Measurements from ENCODE around the gene MRM1. TPM values are rescaled to one million over a fixed set of nuclear protein-coding genes. Genes with fewer than 3 reads are reported as not detected.

MRM1 gene
- total and polyA plus RNA-seq, 9 of the 15 experiments (the other 6 are each of a cell fraction or from before 2014, with no cell fraction given), result 0.61 to 28.4 (median 21.5) TPM

DNA sequence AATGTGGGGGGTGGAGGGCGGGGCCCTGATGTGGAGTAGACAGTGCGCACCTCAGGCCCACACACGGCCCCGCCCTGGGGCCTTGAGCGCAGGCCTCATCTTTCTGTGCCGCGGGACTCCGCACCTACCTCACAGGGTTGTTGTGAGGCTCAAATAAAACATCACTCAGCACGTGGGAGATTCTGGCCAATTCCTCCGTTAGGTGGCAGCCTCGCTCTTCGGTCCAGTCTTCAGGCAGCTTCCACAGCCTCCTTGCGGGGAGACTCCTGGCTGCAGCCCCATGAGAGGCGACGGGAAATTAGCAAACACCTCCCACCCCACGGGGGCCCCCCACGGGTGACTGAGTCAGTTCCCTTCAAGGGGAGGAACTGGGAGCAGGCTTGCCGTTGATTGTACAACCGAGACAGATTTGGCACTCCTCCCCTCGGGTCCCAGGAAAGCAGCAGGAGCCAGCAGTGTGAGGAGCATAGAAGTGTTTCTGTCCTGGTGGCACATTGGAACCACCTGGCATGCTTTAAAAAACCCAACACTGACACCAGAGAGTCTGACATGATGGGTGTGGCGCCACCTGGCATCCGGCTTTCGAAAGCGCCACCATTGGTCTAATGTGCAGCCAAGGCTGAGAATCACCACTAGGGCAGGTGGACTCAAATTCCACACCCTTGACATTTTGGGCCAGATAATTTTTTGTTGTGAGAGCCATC is 7.6 kb downstream of the MRM1 start (continued):
- TF ChIP-seq, protein P1, sequence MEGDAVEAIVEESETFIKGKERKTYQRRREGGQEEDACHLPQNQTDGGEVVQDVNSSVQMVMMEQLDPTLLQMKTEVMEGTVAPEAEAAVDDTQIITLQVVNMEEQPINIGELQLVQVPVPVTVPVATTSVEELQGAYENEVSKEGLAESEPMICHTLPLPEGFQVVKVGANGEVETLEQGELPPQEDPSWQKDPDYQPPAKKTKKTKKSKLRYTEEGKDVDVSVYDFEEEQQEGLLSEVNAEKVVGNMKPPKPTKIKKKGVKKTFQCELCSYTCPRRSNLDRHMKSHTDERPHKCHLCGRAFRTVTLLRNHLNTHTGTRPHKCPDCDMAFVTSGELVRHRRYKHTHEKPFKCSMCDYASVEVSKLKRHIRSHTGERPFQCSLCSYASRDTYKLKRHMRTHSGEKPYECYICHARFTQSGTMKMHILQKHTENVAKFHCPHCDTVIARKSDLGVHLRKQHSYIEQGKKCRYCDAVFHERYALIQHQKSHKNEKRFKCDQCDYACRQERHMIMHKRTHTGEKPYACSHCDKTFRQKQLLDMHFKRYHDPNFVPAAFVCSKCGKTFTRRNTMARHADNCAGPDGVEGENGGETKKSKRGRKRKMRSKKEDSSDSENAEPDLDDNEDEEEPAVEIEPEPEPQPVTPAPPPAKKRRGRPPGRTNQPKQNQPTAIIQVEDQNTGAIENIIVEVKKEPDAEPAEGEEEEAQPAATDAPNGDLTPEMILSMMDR (IDR thresholded peaks at IDR 0.05 in 2 of 3, conservative IDR thresholded peaks at IDR 0.05 in 1 of 3; ENCODE audit: insufficient read depth in 2 of 3, low read depth in 1 of 3, low read length in 3 of 3), result peak; percentile 82 to 98 (median 90)
- TF ChIP-seq PHB (CRISPR knock-in tag; IDR thresholded peaks at IDR 0.05), result no peak
- no peak for TF ChIP-seq CHD1 (IDR thresholded peaks at IDR 0.05; ENCODE audit: low read length)
- TF ChIP-seq, protein P2, sequence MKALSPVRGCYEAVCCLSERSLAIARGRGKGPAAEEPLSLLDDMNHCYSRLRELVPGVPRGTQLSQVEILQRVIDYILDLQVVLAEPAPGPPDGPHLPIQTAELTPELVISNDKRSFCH (CRISPR knock-in tag; IDR thresholded peaks at IDR 0.05), result no peak
- TF ChIP-seq, protein P2 (tag; IDR thresholded peaks at IDR 0.05), result no peak
- TF ChIP-seq SMC3 (conservative IDR thresholded peaks at IDR 0.05; ENCODE audit: insufficient read depth, low read depth, low read length), result 0 out of 2 replicates have a peak, but pooled peaks have one; percentile 55
- TF ChIP-seq, protein P3, sequence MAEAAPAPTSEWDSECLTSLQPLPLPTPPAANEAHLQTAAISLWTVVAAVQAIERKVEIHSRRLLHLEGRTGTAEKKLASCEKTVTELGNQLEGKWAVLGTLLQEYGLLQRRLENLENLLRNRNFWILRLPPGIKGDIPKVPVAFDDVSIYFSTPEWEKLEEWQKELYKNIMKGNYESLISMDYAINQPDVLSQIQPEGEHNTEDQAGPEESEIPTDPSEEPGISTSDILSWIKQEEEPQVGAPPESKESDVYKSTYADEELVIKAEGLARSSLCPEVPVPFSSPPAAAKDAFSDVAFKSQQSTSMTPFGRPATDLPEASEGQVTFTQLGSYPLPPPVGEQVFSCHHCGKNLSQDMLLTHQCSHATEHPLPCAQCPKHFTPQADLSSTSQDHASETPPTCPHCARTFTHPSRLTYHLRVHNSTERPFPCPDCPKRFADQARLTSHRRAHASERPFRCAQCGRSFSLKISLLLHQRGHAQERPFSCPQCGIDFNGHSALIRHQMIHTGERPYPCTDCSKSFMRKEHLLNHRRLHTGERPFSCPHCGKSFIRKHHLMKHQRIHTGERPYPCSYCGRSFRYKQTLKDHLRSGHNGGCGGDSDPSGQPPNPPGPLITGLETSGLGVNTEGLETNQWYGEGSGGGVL (CRISPR knock-in tag; IDR thresholded peaks at IDR 0.05), result no peak
- TF ChIP-seq PCBP1 (IDR thresholded peaks at IDR 0.05; ENCODE audit: low read depth, low read length, poor library complexity, severe bottlenecking), result no peak
- TF ChIP-seq CHD4 (IDR thresholded peaks at IDR 0.05; ENCODE audit: insufficient read depth, insufficient replicate concordance, low read depth, low read length, poor library complexity, severe bottlenecking), result no peak
- no peak for TF ChIP-seq SAP30 (IDR thresholded peaks at IDR 0.05; ENCODE audit: borderline replicate concordance, insufficient read depth, low read depth, low read length, poor library complexity, severe bottlenecking)
- TF ChIP-seq GABPB2 (CRISPR knock-in tag; conservative IDR thresholded peaks at IDR 0.05), result no peak
- TF ChIP-seq, protein P4, sequence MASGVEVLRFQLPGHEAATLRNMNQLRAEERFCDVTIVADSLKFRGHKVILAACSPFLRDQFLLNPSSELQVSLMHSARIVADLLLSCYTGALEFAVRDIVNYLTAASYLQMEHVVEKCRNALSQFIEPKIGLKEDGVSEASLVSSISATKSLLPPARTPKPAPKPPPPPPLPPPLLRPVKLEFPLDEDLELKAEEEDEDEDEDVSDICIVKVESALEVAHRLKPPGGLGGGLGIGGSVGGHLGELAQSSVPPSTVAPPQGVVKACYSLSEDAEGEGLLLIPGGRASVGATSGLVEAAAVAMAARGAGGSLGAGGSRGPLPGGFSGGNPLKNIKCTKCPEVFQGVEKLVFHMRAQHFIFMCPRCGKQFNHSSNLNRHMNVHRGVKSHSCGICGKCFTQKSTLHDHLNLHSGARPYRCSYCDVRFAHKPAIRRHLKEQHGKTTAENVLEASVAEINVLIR (CRISPR knock-in tag; IDR thresholded peaks at IDR 0.05), result no peak
- TF ChIP-seq, protein P5, sequence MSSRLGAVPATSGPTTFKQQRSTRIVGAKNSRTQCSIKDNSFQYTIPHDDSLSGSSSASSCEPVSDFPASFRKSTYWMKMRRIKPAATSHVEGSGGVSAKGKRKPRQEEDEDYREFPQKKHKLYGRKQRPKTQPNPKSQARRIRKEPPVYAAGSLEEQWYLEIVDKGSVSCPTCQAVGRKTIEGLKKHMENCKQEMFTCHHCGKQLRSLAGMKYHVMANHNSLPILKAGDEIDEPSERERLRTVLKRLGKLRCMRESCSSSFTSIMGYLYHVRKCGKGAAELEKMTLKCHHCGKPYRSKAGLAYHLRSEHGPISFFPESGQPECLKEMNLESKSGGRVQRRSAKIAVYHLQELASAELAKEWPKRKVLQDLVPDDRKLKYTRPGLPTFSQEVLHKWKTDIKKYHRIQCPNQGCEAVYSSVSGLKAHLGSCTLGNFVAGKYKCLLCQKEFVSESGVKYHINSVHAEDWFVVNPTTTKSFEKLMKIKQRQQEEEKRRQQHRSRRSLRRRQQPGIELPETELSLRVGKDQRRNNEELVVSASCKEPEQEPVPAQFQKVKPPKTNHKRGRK (tag; IDR thresholded peaks at IDR 0.05), result no peak
- no peak for TF ChIP-seq TFAM (CRISPR knock-in tag; conservative IDR thresholded peaks at IDR 0.05)
- TF ChIP-seq YBX1 (IDR thresholded peaks at IDR 0.05), result no peak
- no peak for TF ChIP-seq EWSR1 (IDR thresholded peaks at IDR 0.05; ENCODE audit: borderline replicate concordance, low read depth, partially characterized antibody)
- no peak for TF ChIP-seq ELF1 (tag; IDR thresholded peaks at IDR 0.05)
- TF ChIP-seq TAF7 (tag; IDR thresholded peaks at IDR 0.05), result no peak
- no peak for TF ChIP-seq ZNF184 (CRISPR knock-in tag; IDR thresholded peaks at IDR 0.05)
- TF ChIP-seq GTF2F1 (IDR thresholded peaks at IDR 0.05; ENCODE audit: low read depth, low read length), result 0 out of 2 replicates have a peak, but pooled peaks have one; percentile 8
- TF ChIP-seq SMAD1 (IDR thresholded peaks at IDR 0.05; ENCODE audit: low read depth, low read length, partially characterized antibody), result no peak
